ENCODE measurements around the gene IQCH. TPM values are rescaled to one million over a fixed set of nuclear protein-coding genes. Genes with fewer than 3 reads are reported as not detected.

IQCH gene
- total RNA-seq, 1 experiment from 2014 or later: 1.9 TPM

DNA sequence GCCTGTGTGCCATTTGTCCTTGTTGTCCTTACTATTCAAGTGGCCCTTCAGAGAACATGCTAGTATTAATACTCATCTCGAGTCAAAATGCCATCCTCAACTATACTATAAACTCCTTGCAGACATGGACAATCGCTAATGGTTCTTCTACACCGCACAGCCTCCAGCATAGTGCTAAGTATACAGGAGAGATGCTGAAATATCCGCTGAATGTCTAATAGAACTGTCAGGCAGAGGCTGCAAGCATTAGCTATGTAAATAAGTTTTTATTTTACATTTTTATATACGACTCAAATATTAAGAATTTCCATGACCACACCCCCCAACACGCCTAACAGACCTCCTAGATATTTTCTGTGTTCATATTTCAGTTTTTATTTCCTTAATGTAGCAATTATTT is 39.5 kb upstream of the IQCH start (continued):
- TF ChIP-seq, protein P1, sequence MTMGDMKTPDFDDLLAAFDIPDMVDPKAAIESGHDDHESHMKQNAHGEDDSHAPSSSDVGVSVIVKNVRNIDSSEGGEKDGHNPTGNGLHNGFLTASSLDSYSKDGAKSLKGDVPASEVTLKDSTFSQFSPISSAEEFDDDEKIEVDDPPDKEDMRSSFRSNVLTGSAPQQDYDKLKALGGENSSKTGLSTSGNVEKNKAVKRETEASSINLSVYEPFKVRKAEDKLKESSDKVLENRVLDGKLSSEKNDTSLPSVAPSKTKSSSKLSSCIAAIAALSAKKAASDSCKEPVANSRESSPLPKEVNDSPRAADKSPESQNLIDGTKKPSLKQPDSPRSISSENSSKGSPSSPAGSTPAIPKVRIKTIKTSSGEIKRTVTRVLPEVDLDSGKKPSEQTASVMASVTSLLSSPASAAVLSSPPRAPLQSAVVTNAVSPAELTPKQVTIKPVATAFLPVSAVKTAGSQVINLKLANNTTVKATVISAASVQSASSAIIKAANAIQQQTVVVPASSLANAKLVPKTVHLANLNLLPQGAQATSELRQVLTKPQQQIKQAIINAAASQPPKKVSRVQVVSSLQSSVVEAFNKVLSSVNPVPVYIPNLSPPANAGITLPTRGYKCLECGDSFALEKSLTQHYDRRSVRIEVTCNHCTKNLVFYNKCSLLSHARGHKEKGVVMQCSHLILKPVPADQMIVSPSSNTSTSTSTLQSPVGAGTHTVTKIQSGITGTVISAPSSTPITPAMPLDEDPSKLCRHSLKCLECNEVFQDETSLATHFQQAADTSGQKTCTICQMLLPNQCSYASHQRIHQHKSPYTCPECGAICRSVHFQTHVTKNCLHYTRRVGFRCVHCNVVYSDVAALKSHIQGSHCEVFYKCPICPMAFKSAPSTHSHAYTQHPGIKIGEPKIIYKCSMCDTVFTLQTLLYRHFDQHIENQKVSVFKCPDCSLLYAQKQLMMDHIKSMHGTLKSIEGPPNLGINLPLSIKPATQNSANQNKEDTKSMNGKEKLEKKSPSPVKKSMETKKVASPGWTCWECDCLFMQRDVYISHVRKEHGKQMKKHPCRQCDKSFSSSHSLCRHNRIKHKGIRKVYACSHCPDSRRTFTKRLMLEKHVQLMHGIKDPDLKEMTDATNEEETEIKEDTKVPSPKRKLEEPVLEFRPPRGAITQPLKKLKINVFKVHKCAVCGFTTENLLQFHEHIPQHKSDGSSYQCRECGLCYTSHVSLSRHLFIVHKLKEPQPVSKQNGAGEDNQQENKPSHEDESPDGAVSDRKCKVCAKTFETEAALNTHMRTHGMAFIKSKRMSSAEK (CRISPR knock-in tag; IDR thresholded peaks at IDR 0.05; ENCODE audit: borderline replicate concordance): no peak
- TF ChIP-seq, protein P2, sequence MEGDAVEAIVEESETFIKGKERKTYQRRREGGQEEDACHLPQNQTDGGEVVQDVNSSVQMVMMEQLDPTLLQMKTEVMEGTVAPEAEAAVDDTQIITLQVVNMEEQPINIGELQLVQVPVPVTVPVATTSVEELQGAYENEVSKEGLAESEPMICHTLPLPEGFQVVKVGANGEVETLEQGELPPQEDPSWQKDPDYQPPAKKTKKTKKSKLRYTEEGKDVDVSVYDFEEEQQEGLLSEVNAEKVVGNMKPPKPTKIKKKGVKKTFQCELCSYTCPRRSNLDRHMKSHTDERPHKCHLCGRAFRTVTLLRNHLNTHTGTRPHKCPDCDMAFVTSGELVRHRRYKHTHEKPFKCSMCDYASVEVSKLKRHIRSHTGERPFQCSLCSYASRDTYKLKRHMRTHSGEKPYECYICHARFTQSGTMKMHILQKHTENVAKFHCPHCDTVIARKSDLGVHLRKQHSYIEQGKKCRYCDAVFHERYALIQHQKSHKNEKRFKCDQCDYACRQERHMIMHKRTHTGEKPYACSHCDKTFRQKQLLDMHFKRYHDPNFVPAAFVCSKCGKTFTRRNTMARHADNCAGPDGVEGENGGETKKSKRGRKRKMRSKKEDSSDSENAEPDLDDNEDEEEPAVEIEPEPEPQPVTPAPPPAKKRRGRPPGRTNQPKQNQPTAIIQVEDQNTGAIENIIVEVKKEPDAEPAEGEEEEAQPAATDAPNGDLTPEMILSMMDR (IDR thresholded peaks at IDR 0.05): no peak
- TF ChIP-seq, protein P3, sequence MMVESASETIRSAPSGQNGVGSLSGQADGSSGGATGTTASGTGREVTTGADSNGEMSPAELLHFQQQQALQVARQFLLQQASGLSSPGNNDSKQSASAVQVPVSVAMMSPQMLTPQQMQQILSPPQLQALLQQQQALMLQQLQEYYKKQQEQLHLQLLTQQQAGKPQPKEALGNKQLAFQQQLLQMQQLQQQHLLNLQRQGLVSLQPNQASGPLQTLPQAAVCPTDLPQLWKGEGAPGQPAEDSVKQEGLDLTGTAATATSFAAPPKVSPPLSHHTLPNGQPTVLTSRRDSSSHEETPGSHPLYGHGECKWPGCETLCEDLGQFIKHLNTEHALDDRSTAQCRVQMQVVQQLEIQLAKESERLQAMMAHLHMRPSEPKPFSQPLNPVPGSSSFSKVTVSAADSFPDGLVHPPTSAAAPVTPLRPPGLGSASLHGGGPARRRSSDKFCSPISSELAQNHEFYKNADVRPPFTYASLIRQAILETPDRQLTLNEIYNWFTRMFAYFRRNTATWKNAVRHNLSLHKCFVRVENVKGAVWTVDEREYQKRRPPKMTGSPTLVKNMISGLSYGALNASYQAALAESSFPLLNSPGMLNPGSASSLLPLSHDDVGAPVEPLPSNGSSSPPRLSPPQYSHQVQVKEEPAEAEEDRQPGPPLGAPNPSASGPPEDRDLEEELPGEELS (CRISPR knock-in tag; IDR thresholded peaks at IDR 0.05): no peak
- TF ChIP-seq, protein P4, sequence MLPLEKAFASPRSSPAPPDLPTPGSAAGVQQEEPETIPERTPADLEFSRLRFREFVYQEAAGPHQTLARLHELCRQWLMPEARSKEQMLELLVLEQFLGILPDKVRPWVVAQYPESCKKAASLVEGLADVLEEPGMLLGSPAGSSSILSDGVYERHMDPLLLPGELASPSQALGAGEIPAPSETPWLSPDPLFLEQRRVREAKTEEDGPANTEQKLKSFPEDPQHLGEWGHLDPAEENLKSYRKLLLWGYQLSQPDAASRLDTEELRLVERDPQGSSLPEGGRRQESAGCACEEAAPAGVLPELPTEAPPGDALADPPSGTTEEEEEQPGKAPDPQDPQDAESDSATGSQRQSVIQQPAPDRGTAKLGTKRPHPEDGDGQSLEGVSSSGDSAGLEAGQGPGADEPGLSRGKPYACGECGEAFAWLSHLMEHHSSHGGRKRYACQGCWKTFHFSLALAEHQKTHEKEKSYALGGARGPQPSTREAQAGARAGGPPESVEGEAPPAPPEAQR (CRISPR knock-in tag; IDR thresholded peaks at IDR 0.05): no peak
- TF ChIP-seq HMGA2 (CRISPR knock-in tag; IDR thresholded peaks at IDR 0.05): no peak
- TF ChIP-seq FOXK1 (CRISPR knock-in tag; IDR thresholded peaks at IDR 0.05): no peak
- TF ChIP-seq, protein P5, sequence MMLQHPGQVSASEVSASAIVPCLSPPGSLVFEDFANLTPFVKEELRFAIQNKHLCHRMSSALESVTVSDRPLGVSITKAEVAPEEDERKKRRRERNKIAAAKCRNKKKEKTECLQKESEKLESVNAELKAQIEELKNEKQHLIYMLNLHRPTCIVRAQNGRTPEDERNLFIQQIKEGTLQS (CRISPR knock-in tag; conservative IDR thresholded peaks at IDR 0.05): no peak

DNA sequence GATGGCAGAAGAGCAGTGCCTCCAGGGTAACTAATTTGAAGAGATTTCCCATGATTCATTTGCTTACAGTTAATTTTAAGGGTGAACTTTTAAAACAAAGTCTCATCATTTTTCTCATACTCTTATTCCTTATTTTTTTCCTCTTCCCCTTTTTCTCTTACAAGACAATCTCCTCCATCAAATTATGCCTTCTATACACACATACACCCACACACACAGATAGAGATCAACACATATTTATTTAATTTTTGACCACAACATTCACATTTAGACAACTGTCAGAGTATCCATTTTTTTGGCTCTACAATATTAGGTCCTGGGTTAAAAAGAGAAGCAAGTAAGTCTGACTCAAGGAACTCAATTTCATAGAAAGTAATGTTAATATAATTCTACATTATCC is 37.7 kb upstream of the IQCH start:
- no peak for ATAC-seq

DNA sequence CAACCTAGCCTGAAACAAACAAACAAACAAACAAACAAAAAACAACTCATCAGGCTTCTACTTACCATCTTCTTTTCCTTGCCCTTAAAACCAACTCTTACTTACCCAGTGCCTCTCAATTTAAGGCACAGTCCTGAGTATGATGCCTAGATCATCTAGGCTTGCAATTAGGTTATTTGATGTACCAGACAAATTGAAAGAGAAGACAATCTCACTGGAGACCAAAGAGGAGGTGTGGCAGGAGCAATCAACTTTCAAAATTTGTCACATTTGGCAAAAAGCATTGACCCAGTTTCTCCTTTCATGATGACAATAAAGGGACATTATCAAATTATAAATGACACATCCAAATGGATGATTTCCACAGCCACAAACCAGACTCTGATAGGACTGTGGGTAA is 36.2 kb upstream of the IQCH start:
- peaks cover 3% of the 10 kb centered on the region; the same call in 1 of the 2 replicates for H3K9me3 Mint-ChIP-seq
- DNase-seq (ENCODE audit: low spot score): no peak
- ATAC-seq: no peak
- H3K4me3 Mint-ChIP-seq: no peak overlapping the region
- H3K27ac Mint-ChIP-seq: no peak overlapping the region
- no peaks in the 10 kb centered on the region for H3K4me1 Mint-ChIP-seq
- ChIA-PET POLR2A (no interaction called here), CTCF (no interaction called here)
- TF ChIP-seq NFE2L1 (CRISPR knock-in tag; IDR thresholded peaks at IDR 0.05) (no peak), MYBL2 (CRISPR knock-in tag; IDR thresholded peaks at IDR 0.05) (no peak), NFYB (CRISPR knock-in tag; conservative IDR thresholded peaks at IDR 0.05; ENCODE audit: low read depth) (no peak), PRRX2 (CRISPR knock-in tag; IDR thresholded peaks at IDR 0.05) (no peak)
- TF ChIP-seq, protein P6, sequence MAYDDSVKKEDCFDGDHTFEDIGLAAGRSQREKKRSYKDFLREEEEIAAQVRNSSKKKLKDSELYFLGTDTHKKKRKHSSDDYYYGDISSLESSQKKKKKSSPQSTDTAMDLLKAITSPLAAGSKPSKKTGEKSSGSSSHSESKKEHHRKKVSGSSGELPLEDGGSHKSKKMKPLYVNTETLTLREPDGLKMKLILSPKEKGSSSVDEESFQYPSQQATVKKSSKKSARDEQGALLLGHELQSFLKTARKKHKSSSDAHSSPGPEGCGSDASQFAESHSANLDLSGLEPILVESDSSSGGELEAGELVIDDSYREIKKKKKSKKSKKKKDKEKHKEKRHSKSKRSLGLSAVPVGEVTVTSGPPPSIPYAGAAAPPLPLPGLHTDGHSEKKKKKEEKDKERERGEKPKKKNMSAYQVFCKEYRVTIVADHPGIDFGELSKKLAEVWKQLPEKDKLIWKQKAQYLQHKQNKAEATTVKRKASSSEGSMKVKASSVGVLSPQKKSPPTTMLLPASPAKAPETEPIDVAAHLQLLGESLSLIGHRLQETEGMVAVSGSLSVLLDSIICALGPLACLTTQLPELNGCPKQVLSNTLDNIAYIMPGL (CRISPR knock-in tag; IDR thresholded peaks at IDR 0.05): no peak
- TF ChIP-seq, protein P7, sequence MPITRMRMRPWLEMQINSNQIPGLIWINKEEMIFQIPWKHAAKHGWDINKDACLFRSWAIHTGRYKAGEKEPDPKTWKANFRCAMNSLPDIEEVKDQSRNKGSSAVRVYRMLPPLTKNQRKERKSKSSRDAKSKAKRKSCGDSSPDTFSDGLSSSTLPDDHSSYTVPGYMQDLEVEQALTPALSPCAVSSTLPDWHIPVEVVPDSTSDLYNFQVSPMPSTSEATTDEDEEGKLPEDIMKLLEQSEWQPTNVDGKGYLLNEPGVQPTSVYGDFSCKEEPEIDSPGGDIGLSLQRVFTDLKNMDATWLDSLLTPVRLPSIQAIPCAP (CRISPR knock-in tag; IDR thresholded peaks at IDR 0.05): no peak
- TF ChIP-seq, protein P5 (CRISPR knock-in tag; conservative IDR thresholded peaks at IDR 0.05): no peak
- TF ChIP-seq, protein P4 (CRISPR knock-in tag; IDR thresholded peaks at IDR 0.05): no peak
- peaks cover 4% of the 10 kb centered on the region for H3K36me3 Mint-ChIP-seq
- no peaks in the 10 kb centered on the region for H3K27me3 Mint-ChIP-seq (ENCODE audit: low read depth)

More for the DNA sequence above, 37.7 kb upstream of the IQCH start:
- H3K4me3 Mint-ChIP-seq: no peak overlapping the region
- H3K36me3 Mint-ChIP-seq: peaks cover 4% of the 10 kb centered on the region
- peaks cover 3% of the 10 kb centered on the region; the same call in 1 of the 2 replicates for H3K9me3 Mint-ChIP-seq
- POLR2A ChIA-PET: no interaction called here
- DNase-seq (ENCODE audit: low spot score): no peak
- H3K4me1 Mint-ChIP-seq: no peaks in the 10 kb centered on the region
- no peak for TF ChIP-seq FOXK1 (CRISPR knock-in tag; IDR thresholded peaks at IDR 0.05)
- TF ChIP-seq TCF7 (CRISPR knock-in tag; IDR thresholded peaks at IDR 0.05; ENCODE audit: low read depth): no peak
- no peaks in the 10 kb centered on the region for H3K27me3 Mint-ChIP-seq (ENCODE audit: low read depth)
- no peak overlapping the region for H3K27ac Mint-ChIP-seq
- CTCF ChIA-PET: no interaction called here
